Upper lobe of left lung (tissue), 6 donors: Measurements from ENCODE around the gene OXCT1. TPM values are rescaled to one million over a fixed set of nuclear protein-coding genes. Genes with fewer than 3 reads are reported as not detected.

Source experiments
- ATAC-seq, 2 donors: fragments of 200-7000 bp; cut with Tn5 transposase; one replicate each; pipeline ENCODE4 v1.9.1; 2022; ENCODE audit warnings: mild to moderate bottlenecking in 2 of 2, moderate library complexity in 2 of 2; ENCODE audit not compliant: low FRiP score in 2 of 2
- DNase-seq, 2 donors: peaks; one replicate each; pipeline ENCODE4 v3.0.0-alpha.2; 2019 to 2020
- H3K27ac ChIP-seq, 4 donors: fragments of 200-600 bp; sonication (generic); one replicate each; pipeline ENCODE4 v1.5.1; 2016 to 2019
- H3K27me3 ChIP-seq, 4 donors: fragments of 200-600 bp; sonication (generic); one replicate each; pipeline ENCODE4 v1.5.1; 2017 to 2019
- H3K36me3 ChIP-seq, 4 donors: fragments of 200-600 bp; sonication (generic); one replicate each; pipeline ENCODE4 v1.5.1; 2016 to 2019
- H3K4me1 ChIP-seq, 4 donors: fragments of 200-600 bp; sonication (generic); one replicate each; pipeline ENCODE4 v1.5.1; 2018 to 2019
- H3K4me3 ChIP-seq, 4 donors: fragments of 200-600 bp; sonication (generic); one replicate each; pipeline ENCODE4 v1.5.1; 2017 to 2019; ENCODE audit warnings: mild to moderate bottlenecking in 2 of 4, moderate library complexity in 1 of 4
- H3K9me3 ChIP-seq, 4 donors: fragments of 200-600 bp; sonication (generic); one replicate each; pipeline ENCODE4 v1.5.1; 2018 to 2019
- CTCF ChIP-seq, 6 experiments: fragments of 450-650 bp in 4 of 6; fragments of 200-600 bp in 2 of 6; sonication (generic) in 2 of 6; IDR thresholded peaks; one replicate each; pipeline ENCODE4 v1.5.1; 2016 to 2019; ENCODE audit warnings: antibody characterized with exemption in 6 of 6
- EP300 ChIP-seq, 4 donors: sonication (generic); formaldehyde crosslinking; IDR thresholded peaks; one replicate each; pipeline ENCODE4 v1.5.1; 2017; ENCODE audit warnings: antibody characterized with exemption in 4 of 4, control low read depth in 2 of 4
- POLR2A ChIP-seq, 4 donors: fragments of 450-650 bp; IDR thresholded peaks; one replicate each; pipeline ENCODE4 v1.5.1; 2016 to 2017; ENCODE audit warnings: antibody characterized with exemption in 4 of 4, mild to moderate bottlenecking in 2 of 4
- POLR2AphosphoS5 ChIP-seq, 2 donors: sonication (generic); formaldehyde crosslinking; IDR thresholded peaks; one replicate each; pipeline ENCODE4 v1.5.1; 2017; ENCODE audit warnings: antibody characterized with exemption in 2 of 2
- WGBS, 2 donors: methylation state at CpG; one replicate each; pipeline ENCODE4 v1.1.5; 2017 to 2018; 5-methylcytosine and 5-hydroxymethylcytosine counted together
- total RNA-seq, 6 donors: library from RNA; depleted of rRNA in 4 of 6; stranded (reverse); fragments of >200 nt in 4 of 6; gene quantifications; one replicate each; pipeline versions ENCODE4 v1.1.0 to v1.2.1, GENCODE V29; 2016 to 2021
- donor health status: DM: no; HTN: no; CAD: no; lungs with moderate emphysema.
- donor health status: DM: no; HTN: yes; CAD: no; lungs with severe emphysema.

Gene OXCT1
- total RNA-seq, 6 donors from 2014 or later = 6.4 to 16.3 (median 12.1) TPM

GRCh38 chr5:41875121-41875520 is 4.9 kb upstream of the OXCT1 start:
- Histone ChIP-seq H3K27me3 (no peaks in the 10 kb centered on the region), H3K9me3 (no peaks in the 10 kb centered on the region), H3K27ac (no peak overlapping the region), H3K4me1 (peaks cover 5 to 10% (median 7%) of the 10 kb centered on the region in 4 donors), H3K36me3 (no peaks in the 10 kb centered on the region), H3K4me3 (no peak overlapping the region)
- DNase-seq = no peak
- TF ChIP-seq EP300 (IDR thresholded peaks at IDR 0.05) = no peak
- TF ChIP-seq CTCF (IDR thresholded peaks at IDR 0.05) = no peak
- TF ChIP-seq POLR2AphosphoS5 (IDR thresholded peaks at IDR 0.05) = no peak
- no peak for TF ChIP-seq POLR2A (IDR thresholded peaks at IDR 0.05)
- no peak for ATAC-seq

GRCh38 chr5:41874512-41875060 is 4.4 kb upstream of the OXCT1 start:
- H3K9me3 ChIP-seq = no peaks in the 10 kb centered on the region
- ATAC-seq = no peak
- H3K27me3 ChIP-seq = no peaks in the 10 kb centered on the region
- peaks cover 5 to 10% (median 7%) of the 10 kb centered on the region in 4 donors for H3K4me1 ChIP-seq
- no peak overlapping the region for H3K27ac ChIP-seq
- TF ChIP-seq POLR2A (IDR thresholded peaks at IDR 0.05) = no peak
- no peak for TF ChIP-seq EP300 (IDR thresholded peaks at IDR 0.05)
- no peak for TF ChIP-seq CTCF (IDR thresholded peaks at IDR 0.05)
- no peak for TF ChIP-seq POLR2AphosphoS5 (IDR thresholded peaks at IDR 0.05)
- no peaks in the 10 kb centered on the region for H3K36me3 ChIP-seq
- no peak for DNase-seq
- no peak overlapping the region for H3K4me3 ChIP-seq

- Histone ChIP-seq H3K27me3 (no peaks in the 10 kb centered on the region), H3K27ac (no peak overlapping the region), H3K4me1 (peaks cover 10 to 20% (median 15%) of the 10 kb centered on the region in 4 donors), H3K9me3 (no peaks in the 10 kb centered on the region), H3K36me3 (no peaks in the 10 kb centered on the region), H3K4me3 (no peak overlapping the region)
- TF ChIP-seq POLR2AphosphoS5 (IDR thresholded peaks at IDR 0.05) = no peak
- TF ChIP-seq EP300 (IDR thresholded peaks at IDR 0.05) = no peak
- no peak for TF ChIP-seq CTCF (IDR thresholded peaks at IDR 0.05)
- WGBS, 2 donors = 71 to 75% methylated on average over 2 of the region's 2 CpGs
- ATAC-seq = no peak
- no peak for DNase-seq
Observed at GRCh38 chr5:41871852-41872251, 1.6 kb upstream of the OXCT1 start.

- Histone ChIP-seq H3K36me3 (no peaks in the 10 kb centered on the region), H3K27ac (peak overlapping the region; percentile 85 to 87 (median 86)), H3K9me3 (no peaks in the 10 kb centered on the region), H3K27me3 (no peaks in the 10 kb centered on the region), H3K4me3 (peak overlapping the region; percentile 70 to 80 (median 76)), H3K4me1 (peaks cover 10 to 20% (median 15%) of the 10 kb centered on the region in 4 donors)
- 13 to 33% methylated on average over 7 to 11 of the region's 16 CpGs for WGBS, 2 donors
- ATAC-seq = no peak
- TF ChIP-seq CTCF (IDR thresholded peaks at IDR 0.05) = no peak
- peak in 1 of 4 donors; percentile 10 for TF ChIP-seq POLR2A (IDR thresholded peaks at IDR 0.05)
- DNase-seq = no peak
Observed at GRCh38 chr5:41870627-41871048, 413 bp upstream of the OXCT1 start.

- H3K27me3 ChIP-seq = no peaks in the 10 kb centered on the region
- peak overlapping the region; percentile 70 to 80 (median 76) for H3K4me3 ChIP-seq
- H3K27ac ChIP-seq = peak overlapping the region; percentile 85 to 87 (median 86)
- ATAC-seq (peak; percentile 11 to 19), DNase-seq (peak in 1 of 2 donors; percentile 90)
- no peaks in the 10 kb centered on the region for H3K36me3 ChIP-seq
- H3K4me1 ChIP-seq = peaks cover 10 to 20% (median 15%) of the 10 kb centered on the region in 4 donors
- TF ChIP-seq POLR2AphosphoS5 (IDR thresholded peaks at IDR 0.05) = no peak
- no peak for TF ChIP-seq POLR2A (IDR thresholded peaks at IDR 0.05)
- TF ChIP-seq EP300 (IDR thresholded peaks at IDR 0.05) = no peak
- no peak for TF ChIP-seq CTCF (IDR thresholded peaks at IDR 0.05)
- H3K9me3 ChIP-seq = no peaks in the 10 kb centered on the region
- WGBS, 2 donors = 28 to 29% methylated on average over 23 to 24 of the region's 28 CpGs
Observed at GRCh38 chr5:41869151-41869723, 988 bp downstream of the OXCT1 start.
